GM18907 (cell line): ENCODE results near the gene FLT3.
"Not testable (repeated sequence)": the region's sequence is repeated elsewhere in the genome, so short reads cannot be mapped to it uniquely, and the experiment has no call there.

Experiments
- ATAC-seq: cut with Tn5 transposase; IDR thresholded peaks from one replicate; pipeline ENCODE4 v1.9.1; 2021; ENCODE audit warnings: mild to moderate bottlenecking, moderate library complexity; ENCODE audit not compliant: unreplicated experiment

FLT3 gene

GRCh38 chr13:28101886-28102285 is 1.5 kb upstream of the FLT3 start:
- not testable (repeated sequence) for ATAC-seq

DNA sequence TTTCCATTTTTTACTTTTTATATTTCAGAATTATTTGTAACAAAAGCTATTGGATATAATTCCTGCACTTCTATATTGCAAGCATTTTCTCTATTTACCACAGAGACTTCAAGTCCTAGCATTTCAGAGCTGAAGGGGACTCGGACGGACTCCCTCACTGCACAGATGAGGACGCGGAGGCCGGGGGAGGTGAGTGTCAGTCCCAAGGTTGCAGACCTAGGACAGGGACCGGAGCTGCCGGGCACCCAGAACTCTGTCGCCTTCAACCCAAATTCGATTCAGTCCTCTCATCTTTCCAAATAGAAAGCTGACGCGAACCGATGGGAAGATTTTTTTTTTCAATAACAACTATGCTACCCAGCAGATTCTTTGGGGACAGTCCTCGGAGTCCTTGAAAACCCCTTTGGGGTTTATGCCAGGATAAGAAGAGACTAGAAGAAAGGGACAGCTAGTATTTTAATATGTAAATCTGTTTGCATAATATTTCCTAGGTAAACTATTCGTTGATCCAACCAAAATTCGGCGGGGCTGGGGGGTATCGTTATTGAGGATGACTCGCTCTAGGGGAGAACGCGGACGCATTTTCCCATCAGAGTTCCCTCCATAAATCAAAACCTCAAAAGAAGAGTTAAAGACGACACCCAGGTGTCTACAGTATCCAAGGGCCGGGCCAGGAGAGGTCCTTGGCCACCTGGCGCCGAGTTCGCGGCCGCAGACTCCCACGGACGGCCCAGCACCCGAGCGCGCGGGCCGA is 803 bp downstream of the FLT3 start:
- ATAC-seq, result no peak

GRCh38 chr13:28097503-28097902 is 2.9 kb downstream of the FLT3 start:
- no peak for ATAC-seq

DNA sequence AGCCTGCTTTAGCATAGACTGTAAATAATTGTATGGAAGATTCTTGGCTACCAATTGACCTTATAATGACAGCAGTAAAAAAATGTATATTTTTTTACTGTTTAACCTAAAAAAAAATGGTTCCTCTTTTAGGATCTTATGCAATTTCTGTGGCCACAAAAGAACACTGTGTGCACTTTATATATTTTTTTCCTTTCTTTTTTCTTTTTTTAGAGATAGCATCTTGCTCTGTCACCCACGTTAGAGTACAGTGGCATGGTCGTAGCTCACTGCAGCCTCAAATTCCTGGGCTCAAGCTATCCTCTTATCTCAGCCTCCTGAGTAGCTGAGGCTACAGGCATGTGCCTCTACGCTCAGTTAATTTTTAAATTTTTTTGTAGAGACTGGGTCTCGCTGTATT is 6.1 kb downstream of the FLT3 start:
- ATAC-seq, result no peak

GRCh38 chr13:28093881-28094280 is 6.5 kb downstream of the FLT3 start:
- ATAC-seq, result no peak

DNA sequence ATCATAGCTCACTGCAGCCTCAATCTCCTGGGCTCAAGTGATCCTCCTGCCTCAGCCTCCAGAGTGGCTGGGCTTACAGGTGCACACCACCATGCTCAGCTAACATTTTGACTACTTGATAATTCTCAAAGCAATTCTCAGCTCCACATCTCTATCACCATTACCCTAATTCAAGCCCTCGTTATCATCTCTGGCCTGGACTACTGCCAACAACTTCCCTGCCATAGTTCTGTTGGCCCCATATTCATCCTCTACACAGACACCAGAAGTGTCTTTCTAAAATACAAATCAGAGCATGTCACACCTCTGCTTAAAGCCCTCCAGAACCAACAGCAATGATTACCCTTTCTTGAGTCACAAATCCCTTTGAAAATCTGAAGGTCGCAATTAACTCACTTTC is 7.9 kb downstream of the FLT3 start:
- no peak for ATAC-seq

DNA sequence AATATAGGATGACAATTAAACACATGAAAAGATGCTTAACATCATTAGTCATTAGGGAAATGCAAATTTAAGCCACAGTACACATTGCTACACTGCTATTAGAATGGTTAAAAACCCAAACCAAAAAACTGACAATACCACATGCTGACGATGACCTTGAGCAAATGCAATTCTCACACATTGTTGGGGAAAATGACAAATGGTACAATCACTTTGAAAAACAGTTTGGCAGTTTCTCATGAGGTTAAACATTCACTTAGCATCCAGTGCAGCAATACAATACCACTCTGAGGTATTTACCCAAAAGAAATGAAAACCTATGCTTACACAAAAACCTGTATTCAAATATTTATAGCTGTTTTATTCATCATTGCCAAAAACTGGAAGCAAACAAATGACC is 11.3 kb downstream of the FLT3 start:
- no peak for ATAC-seq

DNA sequence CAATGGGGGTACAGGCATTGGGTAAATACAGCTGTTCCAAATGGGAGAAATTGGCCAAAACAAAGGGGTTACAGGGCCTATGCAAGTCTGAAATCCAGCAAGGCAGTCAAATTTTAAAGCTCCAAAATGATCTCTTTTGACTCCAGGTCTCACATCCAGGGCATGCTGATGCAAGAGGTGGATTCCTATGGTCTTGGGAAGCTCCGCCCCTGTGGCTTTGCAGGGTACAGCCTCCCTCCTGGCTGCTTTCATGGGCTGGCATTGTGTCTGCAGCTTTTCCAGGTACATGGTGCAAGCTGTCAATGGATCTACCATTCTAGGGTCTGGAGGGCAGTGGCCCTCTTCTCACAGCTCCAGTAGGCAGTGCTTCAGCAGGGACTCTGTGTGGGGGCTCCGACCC is 22.6 kb downstream of the FLT3 start:
- ATAC-seq, result not testable (repeated sequence)

GRCh38 chr13:28077231-28077630 is 23.1 kb downstream of the FLT3 start:
- no peak for ATAC-seq

- no peak for ATAC-seq
Measured at GRCh38 chr13:28071424-28071823, 29.0 kb downstream of the FLT3 start.

GRCh38 chr13:28067491-28067890 is 32.9 kb downstream of the FLT3 start:
- ATAC-seq, result no peak

DNA sequence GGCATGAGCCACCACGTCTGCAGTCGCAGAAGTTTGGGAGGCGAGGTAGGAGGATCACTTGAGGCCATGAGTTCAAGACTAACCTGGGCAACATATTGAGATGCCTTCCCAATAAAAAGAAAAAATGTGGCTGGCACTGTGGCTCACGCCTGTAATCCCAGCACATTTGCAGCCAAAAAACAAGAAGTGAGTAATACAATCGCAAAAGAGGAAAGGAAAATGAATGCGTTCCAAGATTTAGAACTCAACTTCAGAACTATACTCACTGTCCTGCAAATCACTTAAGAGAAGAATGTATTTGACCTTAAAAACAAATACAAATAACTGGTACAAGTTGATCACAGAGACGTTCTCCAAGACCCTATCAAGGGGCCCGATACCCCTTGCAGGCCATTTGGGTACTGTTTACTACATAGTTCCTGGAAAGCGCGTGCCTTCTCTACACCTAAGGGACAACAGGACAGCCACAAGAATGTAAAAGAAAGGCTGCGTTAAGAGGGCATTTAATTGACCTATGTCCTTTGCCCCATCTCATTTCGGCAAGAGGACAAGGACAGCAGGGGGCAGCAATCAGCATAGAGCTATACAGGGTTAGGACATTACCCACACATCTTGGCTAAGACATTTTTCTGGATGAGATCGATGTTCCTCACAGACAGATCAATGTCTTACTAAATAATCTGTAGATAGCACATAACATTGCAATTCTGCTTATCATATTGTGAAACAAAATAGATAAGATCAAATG is 41.3 kb downstream of the FLT3 start:
- no peak for ATAC-seq

DNA sequence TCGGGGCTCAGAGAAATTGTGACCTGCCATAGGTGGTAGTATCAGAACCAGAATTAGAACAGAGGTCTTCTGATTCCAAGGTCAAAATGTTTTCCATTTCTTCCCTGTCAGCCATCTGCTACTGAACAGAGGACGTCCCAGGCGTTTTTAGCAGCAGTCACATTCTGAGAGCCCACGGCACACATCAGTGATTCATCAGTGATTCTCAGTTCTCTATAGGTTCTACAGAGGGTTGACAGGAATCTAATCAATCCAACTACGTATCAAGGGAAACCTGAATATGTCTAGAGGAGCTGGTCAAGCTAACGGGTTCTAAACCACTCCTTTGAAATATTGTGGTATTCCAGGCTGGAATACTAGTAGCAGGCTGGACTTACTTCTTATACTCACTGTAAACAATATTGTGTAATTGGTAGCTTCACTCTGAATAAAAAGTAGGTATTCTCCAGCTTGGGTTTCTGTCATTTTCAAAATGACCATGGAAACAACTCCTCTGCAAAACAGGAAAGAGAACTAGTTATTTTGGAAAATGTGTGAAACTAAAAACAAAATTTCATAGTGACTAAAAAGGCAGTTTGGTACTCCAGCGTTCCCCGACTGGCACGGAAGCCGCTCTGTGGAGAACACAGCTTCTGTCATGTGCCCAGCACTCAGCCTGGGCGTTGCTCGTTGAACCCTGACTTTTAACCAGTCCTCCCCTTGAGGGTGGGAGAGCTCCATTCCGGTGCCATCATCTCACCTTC is 43.2 kb downstream of the FLT3 start:
- ATAC-seq, result peak; percentile 46

DNA sequence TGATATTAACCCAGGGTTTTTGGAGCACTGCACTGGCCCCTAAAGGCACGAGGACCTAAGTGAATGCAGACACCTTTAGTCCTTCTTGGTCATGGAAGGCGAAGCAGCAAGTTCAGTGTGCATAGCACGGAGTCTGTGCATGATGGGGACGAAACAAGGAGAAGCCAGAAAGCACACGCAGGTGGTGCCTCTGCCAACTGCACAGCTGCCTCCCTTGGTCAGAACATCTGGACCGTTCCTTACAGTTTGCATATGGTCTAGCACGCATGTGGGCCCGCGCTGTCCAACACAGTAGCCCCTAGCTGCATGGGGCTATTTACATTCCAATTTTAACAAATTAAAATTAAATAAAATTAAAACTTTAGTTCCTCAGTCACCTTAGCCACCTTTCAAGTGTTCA is 44.0 kb downstream of the FLT3 start:
- no peak for ATAC-seq

GRCh38 chr13:28055357-28055756 is 45.0 kb downstream of the FLT3 start:
- no peak for ATAC-seq

DNA sequence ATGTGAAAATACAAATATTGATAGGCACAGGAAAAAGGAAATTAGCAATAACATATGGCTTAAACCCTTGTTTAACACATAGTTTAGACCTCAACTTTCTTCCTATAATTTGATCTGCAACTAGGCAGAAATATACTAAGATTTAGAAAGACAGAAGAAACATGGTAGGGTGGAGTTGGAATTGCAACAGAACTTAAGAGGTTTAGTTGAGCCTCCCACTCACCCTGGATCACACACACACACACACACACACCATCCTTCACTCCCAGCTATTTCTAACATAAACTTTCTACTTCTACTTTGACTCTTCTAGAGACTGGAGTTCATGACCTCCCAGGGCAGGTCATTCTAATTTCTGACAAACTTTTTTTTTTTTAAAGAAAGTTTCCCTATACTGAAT is 47.4 kb downstream of the FLT3 start:
- ATAC-seq, result no peak

- ATAC-seq, result peak; percentile 48
Measured at GRCh38 chr13:28049880-28050875, 50.2 kb downstream of the FLT3 start.

DNA sequence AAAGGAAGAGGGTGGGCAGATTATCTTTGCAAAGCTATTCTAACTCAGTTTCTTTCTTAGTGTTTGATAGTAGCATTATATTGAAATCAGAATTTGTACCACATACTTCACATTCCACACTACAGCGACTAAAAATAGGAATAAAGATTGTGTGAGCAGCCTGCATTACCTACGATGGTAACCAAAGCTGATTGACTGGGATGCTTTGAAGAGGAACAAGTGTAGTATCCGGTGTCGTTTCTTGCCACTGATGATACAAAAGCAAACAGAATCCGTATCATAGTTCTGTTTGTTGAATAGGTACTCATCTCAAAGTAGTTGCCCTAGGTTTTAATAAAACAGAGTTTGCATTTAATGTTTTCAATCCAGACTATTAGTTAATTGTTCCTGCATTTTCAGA is 51.2 kb downstream of the FLT3 start:
- ATAC-seq, result no peak

DNA sequence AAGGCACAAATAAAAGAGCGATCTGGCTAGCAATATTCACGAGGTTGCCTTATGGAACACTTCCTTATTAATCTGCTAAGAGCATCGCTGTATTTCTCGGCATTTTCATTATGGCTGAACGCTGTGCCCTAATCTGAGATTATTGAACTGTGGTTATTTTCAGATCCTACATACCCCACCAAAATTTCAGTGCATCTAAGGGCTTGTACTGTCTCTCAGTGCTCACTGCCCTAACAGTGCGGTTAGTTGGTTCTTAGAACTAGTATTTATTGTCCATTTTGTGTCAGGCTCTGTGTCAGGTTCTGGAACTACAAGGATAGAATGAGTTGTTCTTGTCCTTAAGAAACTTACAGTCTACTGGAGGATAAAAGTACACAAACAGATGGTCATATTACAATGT is 51.6 kb downstream of the FLT3 start:
- no peak for ATAC-seq

DNA sequence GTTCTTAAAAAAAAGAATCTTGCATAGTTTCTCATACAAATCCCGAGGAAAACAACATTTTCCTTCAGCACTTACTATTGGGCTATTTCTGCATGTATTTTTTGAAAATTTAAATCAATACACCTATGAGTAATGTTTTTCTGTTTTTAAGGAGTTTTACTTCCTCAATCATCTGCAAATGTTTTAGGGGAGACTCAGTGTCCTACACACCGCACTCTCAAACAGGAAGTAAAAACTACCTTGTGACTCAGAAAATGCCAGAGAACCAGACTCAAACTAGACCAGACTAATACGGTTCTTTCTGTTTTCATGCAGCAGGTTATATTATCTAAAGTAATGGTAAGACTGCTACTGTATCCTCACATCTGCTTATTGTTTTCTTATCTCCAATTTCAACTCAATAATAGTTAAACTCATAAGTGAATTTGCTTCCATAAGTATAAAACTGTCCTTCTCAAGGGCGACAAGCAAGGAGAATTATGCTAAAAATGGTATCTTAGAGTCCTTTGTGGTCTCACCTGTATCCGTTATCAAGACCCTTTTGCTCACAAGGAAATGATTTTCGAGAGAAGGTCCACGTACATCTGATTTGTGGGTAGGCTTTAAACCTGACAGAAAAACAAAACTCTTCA is 52.5 kb downstream of the FLT3 start:
- peak; percentile 88 for ATAC-seq
